HPDE6-E6E7 (cell line): ENCODE data around the gene BCL7C.

Experiments
- DNase-seq: peaks from one replicate; pipeline ENCODE4 v3.0.0; 2011; ENCODE audit warnings: missing footprints; ENCODE audit errors: extremely low spot score

Gene BCL7C

DNA sequence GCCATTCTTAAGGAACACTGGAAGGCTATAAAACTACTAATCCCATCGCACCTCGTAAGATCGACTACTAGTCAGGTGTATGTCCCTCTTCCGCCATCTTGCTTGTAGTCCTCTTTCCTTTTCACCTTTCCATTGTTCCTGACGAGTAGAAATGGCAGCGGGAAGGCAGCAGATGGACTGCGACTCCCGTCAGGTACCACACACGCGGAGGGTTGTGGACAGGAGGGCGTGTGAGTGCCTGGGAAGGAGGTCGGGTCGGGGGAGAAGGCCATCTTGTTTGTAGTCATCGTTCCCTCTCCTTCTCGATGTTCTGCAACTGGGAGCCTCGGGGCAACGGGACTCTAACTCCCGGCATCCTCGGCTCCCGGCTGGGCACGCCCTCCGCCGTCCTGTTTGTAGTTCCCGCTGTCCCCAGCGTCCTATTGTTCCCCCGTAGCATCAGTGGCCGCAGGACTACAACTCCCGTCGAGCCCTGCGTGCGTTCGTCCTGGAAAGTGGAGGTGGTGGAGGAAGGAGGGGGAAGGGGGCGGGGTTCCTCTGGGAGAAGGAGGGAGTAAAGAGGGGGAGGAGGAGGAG, 29.2 kb upstream of the BCL7C start:
- DNase-seq, result peak; percentile 96

DNA sequence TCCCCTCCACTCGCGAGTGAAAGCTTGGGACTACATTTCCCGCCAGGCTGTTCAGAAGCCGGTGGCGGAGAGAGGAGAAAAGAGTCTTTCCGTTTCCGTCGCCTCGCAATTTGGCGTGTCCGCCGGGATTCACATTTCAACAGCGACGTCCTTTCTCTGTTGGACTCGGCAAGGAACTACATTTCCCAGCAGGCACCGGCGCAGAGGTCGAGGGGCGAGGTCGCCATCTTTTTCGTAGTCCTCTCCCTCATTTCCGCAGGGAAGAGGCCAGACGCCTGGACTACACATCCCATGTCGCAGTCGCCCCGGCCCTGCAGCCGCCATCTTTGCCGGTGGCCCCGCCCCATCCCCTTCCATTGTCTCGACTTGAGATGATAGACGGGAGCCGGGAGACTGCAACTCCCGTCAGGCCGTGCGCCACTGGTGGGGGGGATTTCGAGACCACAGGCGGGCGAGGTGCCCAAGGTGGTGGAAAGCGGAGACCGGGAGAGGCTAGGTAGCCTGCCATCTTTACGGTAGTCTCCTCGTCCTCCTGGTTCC, 28.6 kb upstream of the BCL7C start:
- peak; percentile 97 for DNase-seq

DNA sequence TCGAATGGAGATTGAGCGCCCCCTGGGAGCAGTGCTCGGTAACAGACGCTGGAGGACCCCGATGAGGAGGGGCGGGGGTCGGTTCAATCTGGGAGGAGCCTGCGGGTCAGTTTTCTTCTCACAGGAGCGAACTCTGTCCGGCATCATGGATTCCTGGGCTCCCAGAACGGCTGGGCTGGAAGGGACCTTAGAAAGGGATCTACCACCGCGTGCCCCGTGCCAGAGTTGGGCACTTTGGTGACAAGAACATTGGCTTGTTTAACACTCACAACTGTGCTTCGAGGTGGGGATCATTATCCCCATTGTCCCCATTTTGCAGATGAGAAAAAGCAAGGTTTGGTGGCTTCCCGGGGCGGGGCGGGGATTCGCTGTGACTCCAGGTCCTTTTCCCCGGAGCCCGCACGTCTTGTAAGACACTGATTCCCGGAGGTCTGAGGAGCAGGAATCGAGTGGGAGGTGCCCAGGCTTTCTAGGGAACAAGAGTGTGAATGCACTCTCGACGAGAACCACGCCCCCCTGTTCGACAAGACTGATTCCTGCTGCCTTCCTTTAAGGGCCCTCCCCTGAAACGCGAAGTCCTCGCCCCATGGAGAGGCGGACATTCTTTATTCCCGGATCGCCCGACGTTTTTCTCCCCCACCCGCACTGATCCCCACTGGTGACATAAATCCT, 28.0 kb upstream of the BCL7C start:
- peak; percentile 87 for DNase-seq

DNA sequence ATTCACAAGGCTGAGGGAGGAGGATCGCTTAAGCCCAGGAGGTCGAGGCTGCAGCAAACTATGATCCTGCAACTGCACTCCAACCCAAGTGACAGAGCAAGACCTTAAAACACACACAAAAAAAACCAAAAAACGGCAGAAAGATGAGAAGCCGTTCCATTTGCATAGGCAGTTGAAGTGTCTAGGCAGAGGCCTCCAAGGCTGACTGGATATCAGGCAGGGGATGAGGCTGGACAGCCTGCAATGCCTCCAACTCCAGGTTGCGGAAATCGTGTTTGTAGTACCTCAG, 27.5 kb upstream of the BCL7C start:
- no peak for DNase-seq

DNA sequence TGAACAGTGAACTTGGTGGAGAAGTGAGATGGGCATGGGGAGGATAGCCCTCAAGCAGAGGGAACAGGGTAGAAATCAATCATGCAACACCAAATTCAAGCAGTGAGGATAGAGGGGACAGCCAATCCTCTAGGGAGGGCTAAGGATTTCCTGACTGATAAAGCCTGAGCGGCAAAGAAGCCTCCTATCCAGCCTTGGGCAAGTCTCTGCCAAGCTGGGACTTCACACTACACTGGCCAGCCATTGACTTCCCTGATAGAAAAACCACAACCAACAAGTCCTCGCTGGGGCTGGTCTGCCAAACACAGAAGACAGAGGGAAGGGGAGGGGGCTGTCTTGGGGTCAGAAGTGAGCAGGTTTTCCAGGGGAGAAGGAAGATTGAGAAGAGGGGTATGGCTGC, 27.0 kb upstream of the BCL7C start:
- DNase-seq, result no peak

DNA sequence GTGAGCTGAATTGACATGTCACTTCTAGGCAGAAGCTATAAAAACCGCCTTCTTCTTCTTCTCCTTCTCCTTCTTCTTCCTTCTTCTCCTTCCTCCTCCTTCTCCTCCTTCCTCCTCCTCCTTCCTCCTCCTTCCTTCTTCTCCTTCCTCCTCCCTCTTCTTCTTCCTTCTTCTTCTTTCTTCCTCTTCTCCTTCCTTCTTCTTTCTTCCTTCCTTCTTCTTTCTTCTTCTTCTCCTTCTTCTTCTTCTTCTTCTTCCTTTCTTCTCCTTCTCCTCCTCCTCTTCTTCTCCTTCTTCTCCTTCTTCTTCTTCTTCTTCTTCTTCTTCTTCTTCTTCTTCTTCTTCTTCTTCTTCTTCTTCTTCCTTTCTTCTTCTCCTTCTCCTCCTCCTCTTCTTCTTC, 24.7 kb upstream of the BCL7C start:
- DNase-seq, result no peak

DNA sequence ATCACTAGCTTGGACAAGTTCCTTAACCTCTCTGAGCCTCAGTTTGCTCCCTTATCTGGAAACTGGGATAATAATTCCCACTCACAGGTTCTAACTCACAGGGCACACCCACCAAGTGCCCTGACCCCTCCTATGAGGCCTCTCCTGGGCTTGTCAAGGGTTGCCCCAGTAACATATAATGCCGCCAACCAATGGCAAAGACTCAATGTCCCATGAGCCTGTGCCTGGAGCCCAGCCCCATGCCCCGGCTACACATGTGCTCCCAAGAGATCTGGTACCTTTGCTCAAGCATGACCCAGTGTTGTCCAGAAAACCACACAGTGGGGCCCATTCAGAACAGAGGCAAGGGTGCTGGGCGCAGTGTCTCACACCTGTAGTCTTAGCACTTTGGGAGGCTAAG, 21.0 kb upstream of the BCL7C start:
- no peak for DNase-seq

DNA sequence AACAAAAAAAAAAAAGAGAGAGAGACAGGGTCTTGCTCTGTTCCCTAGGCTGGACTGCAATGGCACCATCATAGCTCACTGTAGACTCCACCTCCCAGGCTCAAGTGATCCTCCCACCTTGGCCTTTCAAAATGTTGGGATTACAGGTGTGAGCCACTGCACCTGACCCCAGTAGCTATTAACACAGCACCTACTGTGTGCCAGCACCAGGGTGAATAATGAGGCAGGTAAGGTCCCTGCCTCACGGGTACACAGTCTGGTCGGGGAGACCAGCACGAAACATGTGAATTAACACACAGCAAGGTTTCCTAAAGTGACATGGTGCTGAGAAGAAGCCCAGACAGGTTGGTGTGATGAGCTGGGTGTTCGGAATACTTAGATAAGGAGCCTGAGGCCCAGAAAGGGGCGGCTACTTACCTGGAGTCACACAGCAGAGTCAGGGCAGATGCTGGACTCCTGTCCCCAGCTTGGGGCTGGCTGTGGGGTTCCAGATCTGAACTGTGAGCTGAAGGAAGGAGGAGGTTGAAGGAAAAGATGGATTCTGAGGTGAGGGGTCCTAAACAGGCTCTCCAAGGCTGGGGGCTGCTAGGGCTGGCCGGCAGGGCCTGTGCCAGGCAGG, 19.0 kb upstream of the BCL7C start:
- no peak for DNase-seq

DNA sequence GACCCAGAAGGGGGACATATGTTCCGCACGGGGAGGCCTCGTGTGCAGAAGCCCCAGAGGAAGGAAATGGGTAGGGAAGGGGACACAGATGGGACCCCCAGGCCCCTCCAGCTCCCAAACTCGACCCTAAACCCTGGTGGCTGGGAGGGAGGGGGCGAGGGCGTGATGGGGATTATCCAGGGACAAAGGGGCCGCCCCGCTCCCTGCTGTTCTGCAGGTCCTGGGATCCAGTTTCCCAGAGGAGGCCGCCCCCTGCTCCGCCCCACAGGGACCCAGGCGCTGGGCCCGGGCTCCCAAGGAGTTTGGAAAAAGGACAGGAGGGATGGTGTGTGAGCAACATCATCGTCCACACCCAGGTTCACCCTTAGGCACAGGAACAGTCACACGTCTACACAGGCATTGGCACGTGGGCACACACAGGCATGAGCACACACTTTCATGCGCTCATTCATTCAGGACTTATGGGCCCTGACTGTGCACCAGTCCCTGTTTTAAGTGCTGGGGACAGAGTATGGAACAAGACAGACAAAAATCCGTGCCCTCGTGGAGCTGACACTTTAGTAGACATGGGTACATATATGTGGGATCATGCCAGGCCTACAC, 16.7 kb upstream of the BCL7C start:
- DNase-seq, result no peak

DNA sequence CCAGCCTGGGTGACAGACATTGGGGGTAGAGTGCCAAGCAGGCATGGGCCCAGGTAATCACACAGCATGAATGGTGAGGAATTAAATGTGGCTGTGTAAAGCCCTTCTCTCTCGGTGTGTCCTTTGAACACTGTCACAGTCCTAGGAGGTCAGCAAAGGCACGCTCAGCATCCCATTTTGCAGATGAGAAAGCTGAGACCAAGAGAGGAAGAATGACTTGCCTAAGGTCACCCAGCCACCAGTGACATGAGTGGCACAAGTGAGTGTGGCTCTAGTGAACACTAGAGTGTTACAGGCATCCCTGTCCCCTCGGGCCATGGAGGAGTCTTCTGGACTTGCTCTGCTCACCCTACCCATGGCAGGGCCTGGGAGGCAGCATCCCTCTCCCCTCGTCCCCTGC, 13.2 kb upstream of the BCL7C start:
- DNase-seq, result no peak

DNA sequence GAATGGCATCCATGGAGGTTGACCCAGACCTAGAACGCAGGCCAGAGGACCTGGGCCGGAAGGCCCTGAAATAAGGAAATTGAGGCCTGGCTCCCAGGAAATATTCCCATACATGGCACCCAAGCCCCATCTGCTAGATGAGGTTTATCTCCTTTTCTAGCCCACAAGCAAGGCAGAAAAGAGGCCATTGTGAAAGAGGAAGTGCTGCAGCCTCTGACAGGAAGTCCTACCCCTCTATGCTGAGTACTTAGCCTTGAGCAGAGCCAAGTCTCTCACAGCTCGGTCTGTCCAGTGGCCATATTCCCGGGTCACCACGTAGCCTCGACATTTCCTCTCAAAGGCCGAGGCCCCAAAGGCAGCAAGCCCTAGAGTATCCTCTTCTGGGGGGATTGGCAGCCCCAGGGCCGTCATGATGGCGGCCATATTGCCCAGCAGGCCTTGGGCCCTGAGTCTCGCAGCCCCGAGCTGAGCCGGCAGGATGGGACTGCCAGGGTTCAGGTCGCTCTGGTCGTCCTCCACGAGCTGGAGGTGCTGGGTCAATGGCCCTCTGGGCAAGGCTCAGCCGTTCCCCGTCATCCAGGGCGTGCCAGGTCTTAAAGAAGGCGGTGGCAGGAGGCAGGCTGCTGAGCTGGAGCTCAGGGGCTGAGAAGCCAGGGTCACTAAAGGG, 10.4 kb upstream of the BCL7C start:
- no peak for DNase-seq

DNA sequence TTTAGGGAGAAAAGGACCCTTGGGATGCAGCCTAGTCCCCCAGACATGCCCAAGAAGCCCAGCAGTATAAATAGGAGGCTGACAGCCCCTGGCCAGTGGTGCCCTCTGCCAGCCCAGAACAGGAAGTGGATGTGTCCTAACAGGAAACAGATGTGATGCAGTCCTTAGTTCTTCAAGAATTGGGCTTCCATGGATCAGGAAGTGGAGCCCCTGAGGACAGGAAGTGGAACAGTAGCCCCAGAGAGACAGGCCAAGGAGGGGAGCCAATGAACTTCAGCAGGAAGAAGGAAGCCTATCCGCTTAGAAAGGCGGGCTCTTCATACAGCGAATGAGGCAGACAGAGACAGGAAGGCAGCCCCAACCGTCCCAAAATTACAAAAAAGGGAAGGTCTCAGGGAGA, 9.7 kb upstream of the BCL7C start:
- no peak for DNase-seq

DNA sequence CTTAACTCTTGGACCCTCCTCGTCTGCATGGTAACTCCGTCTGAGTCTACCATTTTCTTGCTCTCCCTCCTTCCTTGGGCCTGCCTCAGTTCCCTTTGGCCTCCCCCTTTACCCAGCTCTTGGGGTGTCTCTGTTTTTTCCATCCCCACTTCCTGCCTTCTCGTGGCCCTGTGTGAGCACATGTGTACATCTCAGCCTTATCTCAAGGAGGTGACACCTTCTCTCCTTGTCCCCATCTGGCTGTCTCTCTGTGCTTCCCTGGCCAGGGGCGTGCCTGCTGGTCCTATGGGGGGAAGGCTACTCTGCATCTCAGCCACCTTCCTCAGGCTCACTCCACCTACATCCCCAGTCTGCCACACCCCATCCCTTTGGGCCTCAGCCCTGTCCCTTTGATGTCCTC, 9.1 kb upstream of the BCL7C start:
- no peak for DNase-seq

DNA sequence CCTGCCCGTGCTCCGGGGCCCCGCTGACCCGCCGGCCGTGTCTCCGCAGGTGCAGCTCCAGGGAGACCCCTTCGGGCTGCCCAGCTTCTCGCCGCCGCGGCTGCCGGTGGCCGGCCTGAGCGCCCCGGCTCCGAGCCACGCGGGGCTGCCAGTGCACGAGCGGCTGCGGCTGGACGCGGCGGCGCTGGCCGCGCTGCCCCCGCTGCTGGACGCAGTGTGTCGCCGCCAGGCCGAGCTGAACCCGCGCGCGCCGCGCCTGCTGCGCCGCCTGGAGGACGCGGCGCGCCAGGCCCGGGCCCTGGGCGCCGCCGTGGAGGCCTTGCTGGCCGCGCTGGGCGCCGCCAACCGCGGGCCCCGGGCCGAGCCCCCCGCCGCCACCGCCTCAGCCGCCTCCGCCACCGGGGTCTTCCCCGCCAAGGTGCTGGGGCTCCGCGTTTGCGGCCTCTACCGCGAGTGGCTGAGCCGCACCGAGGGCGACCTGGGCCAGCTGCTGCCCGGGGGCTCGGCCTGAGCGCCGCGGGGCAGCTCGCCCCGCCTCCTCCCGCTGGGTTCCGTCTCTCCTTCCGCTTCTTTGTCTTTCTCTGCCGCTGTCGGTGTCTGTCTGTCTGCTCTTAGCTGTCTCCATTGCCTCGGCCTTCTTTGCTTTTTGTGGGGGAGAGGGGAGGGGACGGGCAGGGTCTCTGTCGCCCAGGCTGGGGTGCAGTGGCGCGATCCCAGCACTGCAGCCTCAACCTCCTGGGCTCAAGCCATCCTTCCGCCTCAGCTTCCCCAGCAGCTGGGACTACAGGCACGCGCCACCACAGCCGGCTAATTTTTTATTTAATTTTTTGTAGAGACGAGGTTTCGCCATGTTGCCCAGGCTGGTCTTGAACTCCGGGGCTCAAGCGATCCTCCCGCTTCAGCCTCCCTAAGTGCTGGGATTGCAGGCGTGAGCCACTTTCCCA, 8.4 kb upstream of the BCL7C start:
- peak; percentile 64 for DNase-seq

DNA sequence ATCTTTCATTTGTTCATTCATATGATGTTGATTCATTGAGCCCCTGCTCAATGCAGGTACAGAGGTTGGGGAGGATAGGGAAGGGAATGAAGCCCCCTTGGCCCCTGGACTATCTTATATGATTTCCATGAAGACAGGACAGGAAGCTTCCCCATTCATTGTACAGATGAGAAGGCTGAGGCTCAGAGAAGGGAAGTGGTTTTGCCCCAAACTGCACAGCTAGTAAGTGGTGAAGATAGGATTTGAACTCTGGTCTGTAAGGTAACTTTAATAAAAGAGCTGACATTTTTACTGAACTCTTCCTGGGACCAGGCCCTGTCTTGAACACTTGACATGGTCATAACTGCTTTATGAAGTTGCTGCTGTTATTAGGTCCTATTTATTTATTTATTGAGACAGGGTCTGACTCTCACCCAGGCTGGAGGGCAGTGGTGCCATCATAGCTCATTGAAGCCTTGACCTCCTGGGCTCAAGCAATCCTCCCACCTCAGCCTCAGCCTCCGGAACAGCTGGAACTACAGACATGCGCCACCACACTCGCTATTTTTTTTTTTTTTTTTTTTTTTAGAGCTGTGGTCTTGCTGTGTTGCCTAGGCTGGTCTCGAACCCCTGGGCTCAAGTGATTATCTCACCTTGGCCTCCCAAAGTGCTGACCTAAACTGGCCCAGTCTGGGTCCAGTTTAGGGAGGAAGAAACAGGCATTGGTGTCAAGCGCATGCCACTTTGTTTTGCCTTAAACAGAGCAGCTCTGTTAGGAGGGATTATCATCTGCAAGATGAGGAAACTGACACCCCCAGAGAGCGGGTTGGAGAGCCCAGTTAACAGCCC, 7.5 kb upstream of the BCL7C start:
- no peak for DNase-seq

DNA sequence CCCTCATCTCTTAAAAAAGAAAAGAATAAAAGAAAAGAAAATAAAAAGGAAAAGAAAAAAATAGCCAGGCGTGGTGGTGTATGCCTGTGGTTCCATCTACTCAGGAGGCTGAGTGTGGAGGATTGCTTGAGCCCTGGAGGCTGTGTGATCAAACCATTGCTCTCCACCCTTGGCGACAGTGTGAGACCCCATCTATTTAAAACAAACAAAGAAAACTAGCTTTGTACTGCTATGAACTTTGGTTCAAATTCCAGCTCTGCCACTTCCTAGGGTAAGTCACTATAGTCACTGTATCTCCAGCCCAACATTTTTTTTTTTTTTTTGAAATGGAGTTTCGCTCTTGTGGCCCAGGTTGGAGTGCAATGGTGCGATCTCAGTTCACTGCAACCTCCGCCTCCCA, 6.7 kb upstream of the BCL7C start:
- no peak for DNase-seq

DNA sequence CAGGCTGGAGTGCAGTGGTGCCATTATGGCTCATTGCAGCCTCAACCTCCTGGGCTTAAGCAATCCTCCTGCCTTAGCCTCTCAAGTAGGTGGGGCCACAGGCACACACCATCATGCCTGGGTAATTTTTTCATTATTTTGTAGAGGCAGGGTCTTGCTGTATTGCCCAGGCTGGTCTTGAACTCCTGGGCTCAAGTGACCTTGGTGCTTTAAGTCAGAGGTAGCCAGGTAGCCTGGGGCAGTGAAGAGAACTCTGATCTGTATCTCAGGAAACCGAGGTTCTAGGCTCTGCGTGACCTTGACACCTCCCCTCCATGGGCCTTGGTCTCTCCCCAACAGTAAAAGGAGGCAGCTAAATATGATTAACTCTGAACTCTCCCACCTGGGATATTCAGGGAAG, 5.9 kb upstream of the BCL7C start:
- DNase-seq, result no peak

DNA sequence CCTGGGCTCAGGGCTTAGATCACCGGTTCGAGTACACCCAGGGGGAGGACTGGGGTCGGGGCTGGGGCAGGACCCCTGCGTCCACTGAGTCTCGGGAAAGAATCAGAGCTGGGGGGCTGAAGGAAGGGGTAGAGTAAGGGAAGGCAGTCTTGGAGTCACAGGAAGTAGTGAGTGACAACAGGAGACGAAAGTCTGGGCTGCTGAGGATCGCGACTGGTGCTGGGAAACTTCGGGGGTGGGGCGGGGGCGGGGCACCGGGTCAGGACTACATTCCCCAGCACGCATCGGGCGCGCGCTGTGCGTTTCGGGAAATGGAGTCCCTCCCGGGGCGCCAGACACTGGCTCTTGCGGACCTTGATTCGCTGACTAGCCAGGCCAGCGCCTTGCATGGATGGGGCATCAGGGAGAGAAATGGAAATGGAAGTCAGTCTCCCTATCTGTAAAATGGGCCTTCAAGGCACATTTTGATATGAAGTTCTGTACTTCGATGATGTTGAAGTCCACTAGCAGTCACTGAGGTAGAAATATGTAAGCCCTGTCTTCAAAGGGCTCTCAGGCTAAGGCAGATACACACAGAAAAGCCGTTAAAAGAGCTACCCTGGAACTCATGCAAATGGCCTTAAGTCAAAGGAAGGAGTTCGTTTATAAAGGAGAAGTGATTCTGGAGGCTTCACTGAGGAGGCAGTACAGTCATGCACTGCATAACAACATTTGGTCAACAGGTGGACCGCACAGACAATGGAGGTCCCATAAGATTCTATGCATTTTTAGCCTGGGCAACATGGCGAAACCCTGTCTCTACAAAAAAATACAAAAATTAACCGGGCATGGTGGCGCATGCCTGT, 3.2 kb upstream of the BCL7C start:
- peak; percentile 87 for DNase-seq

DNA sequence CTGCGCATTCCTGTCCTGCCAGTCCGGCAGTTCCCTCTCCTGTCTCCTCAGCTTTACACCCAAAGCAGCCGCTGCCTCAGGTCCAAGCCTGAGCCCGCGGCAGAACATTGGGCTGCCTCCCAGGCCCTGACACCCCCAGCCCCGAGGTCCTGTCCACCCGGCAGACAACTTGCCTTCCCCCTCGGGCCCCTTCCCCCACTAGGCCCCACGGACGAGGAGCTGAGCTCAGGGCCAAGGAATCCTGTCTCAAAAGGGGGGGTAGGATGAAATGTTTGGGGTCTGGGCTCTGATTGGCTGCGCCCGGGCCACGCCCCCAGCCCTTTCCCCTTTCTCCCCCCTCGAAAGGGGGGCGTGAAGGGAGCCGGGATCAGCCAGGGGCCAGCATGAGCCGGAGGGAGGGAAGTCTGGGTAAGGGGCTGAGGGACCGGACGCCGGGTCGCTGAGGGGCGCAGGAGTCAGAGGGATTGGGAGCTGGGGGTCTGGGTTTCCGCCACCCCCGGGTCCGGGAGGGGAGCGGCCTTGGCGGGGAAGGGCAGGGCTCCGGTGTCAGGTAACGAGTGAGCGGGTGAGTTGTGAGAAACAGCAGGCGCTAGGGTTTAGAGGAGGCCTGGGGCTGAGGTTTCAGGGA, 2.5 kb upstream of the BCL7C start, which contains the start of gene CTF1:
CTF1 (plus strand) TSS at position 354 of the 628 bp plus-strand sequence; CDS start at position 384, 30 bp downstream.
- DNase-seq, result peak; percentile 72
